ENCODE results near the gene NRXN2.

NRXN2 gene

GRCh38 chr11:64621283-64622019 lies 101.5 kb downstream of the NRXN2 start:
- DNase-seq: no peak

DNA sequence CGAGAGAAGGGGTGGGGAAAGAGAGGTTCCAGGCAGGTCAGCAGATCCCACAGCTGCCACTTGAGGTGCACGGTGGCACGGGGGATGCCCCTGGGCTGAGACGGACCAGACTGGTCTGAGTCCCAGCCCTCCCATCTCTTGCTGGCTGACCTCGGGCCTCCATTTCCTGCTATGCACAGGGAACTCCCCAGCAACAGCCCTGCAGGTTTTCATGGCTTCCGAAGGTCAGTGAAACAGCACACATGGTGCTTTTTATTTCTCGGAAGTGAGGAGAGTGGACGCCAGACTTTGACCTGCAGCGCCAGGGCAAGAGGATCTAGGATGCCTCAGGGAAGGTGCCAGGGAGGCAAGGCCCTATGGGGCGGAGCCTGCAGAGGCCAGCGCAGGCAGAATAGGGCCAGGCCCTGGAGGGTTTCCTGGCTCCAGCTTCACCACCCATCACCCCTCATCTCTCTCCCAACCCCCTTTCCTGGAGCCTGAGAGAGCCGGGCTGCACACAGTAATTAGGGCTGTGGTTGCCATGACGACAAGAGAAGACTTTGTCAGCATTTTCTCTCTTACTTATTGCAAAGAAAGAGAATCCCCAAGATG lies 102.5 kb downstream of the NRXN2 start:
- no peak for DNase-seq

- no peak for DNase-seq
These were observed 103.1 kb downstream of the NRXN2 start for GRCh38 chr11:64619811-64620380.

DNA sequence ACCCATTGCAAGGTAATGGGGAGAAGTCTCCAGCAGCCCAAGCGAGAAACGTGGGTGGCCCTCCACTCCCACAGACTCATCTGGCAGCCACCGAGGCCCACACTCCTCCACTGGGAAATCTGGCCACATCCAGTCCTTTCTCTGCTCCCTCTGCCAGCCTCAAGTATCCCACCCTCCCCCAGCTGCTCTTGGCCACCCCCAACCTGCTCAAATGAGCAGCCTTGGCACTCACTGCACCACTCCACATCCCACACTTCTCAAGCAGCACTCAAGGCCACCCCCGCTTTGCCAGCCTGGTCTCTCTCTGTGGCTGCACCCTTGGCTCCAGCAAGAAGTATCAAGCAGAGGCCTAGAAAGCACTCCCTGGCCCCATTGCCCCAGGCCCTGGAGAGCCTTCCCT lies 103.8 kb downstream of the NRXN2 start:
- DNase-seq: no peak

- no peak for DNase-seq
These were observed 106.2 kb downstream of the NRXN2 start for GRCh38 chr11:64616817-64617216.

GRCh38 chr11:64614917-64615316 lies 108.1 kb downstream of the NRXN2 start:
- DNase-seq: no peak

GRCh38 chr11:64613648-64614047 lies 109.3 kb downstream of the NRXN2 start:
- no peak for DNase-seq

GRCh38 chr11:64611869-64612646 lies 110.9 kb downstream of the NRXN2 start:
- no peak for DNase-seq

GRCh38 chr11:64611176-64611575 lies 111.8 kb downstream of the NRXN2 start:
- DNase-seq: no peak

GRCh38 chr11:64610596-64610995 lies 112.4 kb downstream of the NRXN2 start:
- DNase-seq: no peak

GRCh38 chr11:64609436-64610047 lies 113.5 kb downstream of the NRXN2 start:
- DNase-seq: no peak

GRCh38 chr11:64608636-64609035 lies 114.4 kb downstream of the NRXN2 start:
- no peak for DNase-seq

- no peak for DNase-seq
These were observed 115.0 kb downstream of the NRXN2 start for GRCh38 chr11:64608046-64608445.

DNA sequence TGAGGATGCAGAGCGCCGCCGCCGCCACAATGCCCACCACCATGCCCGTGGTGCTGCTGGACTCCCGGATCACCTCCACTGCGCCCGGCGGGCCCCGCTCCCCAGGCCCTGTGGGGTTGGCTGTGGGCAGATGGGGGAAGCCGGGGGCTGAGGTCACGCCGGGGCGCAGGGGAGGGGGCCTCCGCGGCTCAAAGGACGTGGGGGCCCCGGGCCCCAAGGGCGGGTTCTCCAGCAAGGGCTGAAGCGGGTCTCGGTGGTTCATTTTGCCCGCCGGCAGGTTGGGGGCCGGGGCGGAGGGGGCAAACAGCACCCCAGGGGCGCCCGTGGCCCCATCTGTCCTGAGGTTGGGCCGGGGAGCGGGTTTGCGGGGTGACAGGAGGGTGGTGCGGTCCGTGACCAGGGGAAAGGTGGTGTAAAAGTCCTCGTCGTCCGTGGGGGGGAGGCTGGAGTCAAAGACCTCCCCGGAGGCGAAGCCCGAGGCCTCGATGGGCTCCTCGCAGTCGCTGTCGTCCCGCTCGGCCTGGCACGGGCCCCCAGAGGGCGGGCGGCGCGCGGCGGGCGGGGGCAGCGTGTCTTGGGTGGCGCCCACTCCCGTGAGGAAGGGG lies 115.5 kb downstream of the NRXN2 start:
- DNase-seq: no peak

GRCh38 chr11:64606796-64607380 lies 116.1 kb downstream of the NRXN2 start:
- DNase-seq: no peak

- no peak for DNase-seq
These were observed 117.1 kb downstream of the NRXN2 start for GRCh38 chr11:64605656-64606585.

GRCh38 chr11:64605244-64605560 lies 117.8 kb downstream of the NRXN2 start:
- no peak for DNase-seq

DNA sequence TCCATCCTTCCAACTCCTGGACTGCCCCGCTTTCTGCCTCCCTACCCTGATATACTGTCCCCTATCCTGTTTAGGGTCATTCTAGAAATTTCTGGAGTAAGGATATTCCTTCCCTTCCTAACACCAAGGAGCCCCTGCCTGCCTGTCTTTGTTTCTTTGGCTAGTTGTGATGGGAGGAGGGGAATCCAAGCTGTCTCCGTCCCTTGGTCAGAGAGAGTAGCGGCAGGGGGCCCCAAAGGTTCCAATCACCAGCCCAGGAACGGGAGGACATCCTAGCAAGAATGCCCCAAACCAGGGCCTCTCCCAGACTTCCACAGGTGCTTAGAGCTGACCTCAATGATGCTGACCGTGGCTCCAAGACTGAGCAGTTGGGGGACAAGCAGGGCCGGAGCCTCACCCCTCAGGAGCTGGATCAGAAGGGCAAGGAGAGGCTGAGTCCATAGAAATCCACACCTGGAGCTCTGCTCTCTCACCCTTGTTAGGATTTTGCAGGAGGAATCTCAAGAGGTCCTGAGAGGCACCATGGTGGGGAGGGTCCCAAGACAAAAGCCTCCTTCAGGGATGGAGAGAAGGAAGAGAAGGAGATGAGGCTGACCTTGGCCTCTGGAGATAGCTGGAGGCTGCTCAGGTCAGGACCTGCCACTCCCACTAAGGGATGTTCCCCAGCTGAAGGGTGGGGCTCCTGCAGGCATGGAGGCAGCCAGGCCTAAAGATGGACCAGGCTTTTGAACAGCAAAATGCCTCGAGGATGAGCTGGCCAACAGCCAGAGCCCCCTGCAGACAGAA lies 118.3 kb downstream of the NRXN2 start:
- DNase-seq: no peak

DNA sequence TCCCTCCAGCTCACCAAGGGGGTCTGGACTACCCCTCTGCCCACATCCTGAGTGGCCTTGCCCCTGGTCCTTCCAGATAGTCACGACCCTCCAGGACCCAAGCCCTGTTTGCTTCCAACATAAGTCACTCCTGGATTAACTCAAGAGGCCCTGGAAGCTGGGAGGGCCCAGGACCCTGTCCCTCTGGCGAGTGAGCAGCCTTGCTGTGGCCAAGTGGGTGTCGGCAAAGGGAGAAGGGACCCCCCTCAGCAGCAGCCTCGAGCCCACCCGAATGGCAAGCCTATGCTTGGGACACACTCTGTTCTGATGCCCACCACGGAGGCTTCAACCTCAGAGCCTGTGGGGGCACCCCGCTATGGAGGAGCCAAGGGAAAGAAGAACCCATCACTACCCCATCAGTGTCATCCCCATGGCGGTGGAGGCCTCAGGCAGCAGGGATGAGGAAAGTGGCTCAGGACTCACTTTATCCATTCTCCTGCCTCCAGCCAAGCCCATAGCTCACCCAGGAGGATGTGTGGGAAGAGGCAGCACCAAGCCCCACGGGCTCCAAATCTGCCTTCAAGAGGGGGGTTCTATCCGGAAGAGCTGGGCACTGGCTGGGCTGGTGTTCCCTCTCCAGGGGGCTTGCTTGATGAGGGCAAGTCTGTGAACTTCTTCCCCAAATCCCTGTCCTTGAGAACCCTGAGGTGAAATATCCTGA lies 119.4 kb downstream of the NRXN2 start:
- no peak for DNase-seq

Data from activated naive CD4-positive, alpha-beta T cell treated with Interleukin-2 at 50 U/mL for 16 hours (primary cell).